GM12878 (cell line): Measurements from ENCODE around the gene TUBB1.

Source experiments
- ATF2 ChIP-seq: IDR thresholded peaks from 2 replicates; pipeline ENCODE4 v1.6.1; 2012; ENCODE audit warnings: low read length, inconsistent platforms
- CTCF ChIP-seq, 3 experiments: IDR thresholded peaks in 2 of 3; conservative IDR thresholded peaks in 1 of 3; 2 replicates each; pipeline ENCODE4 v1.5.1; 2011; ENCODE audit warnings: low read depth in 3 of 3, low read length in 3 of 3, mild to moderate bottlenecking in 3 of 3, control low read depth in 2 of 3, moderate library complexity in 2 of 3, inconsistent platforms in 1 of 3, mixed read lengths in 1 of 3; ENCODE audit not compliant: control insufficient read depth in 2 of 3, insufficient read depth in 1 of 3; ENCODE audit errors: extremely low read depth in 1 of 3
- E2F4 ChIP-seq: IDR thresholded peaks from 2 replicates; pipeline ENCODE4 v1.6.1; 2012; ENCODE audit warnings: low read depth, low read length, improper control_type of control experiment
- EP300 ChIP-seq, 2 experiments: fragments of 150-350 bp in 1 of 2; IDR thresholded peaks; 2 replicates each; pipeline ENCODE4 v1.6.1; 2011 to 2012; ENCODE audit warnings: low read depth in 2 of 2, low read length in 2 of 2, borderline replicate concordance in 1 of 2, improper control_type of control experiment in 1 of 2, inconsistent platforms in 1 of 2; ENCODE audit not compliant: control insufficient read depth in 1 of 2
- EZH2 ChIP-seq: IDR thresholded peaks from 2 replicates; pipeline ENCODE4 v1.6.1; 2012; ENCODE audit warnings: low read depth, mild to moderate bottlenecking, control low read depth, inconsistent platforms, low read length, borderline replicate concordance; ENCODE audit not compliant: control insufficient read depth
- JUNB ChIP-seq: IDR thresholded peaks from 2 replicates; pipeline ENCODE4 v1.6.1; 2016; ENCODE audit warnings: antibody characterized with exemption, mild to moderate bottlenecking
- TAF1 ChIP-seq: IDR thresholded peaks from 2 replicates; pipeline ENCODE4 v1.6.1; 2011; ENCODE audit warnings: mild to moderate bottlenecking, low read depth, low read length, borderline replicate concordance

GRCh38 chr20:59055302-59055701, 36.1 kb downstream of the TUBB1 start:
- TF ChIP-seq CTCF (IDR thresholded peaks at IDR 0.05 in 2 of 3, conservative IDR thresholded peaks at IDR 0.05 in 1 of 3; ENCODE audit: control insufficient read depth in 2 of 3, extremely low read depth in 1 of 3, insufficient read depth in 1 of 3, low read depth in 3 of 3, low read length in 3 of 3) (peak in 2 of 3 experiments; percentile 22 to 36; a peak in 4 of 6 replicates), EP300 (IDR thresholded peaks at IDR 0.05; ENCODE audit: borderline replicate concordance in 1 of 2, control insufficient read depth in 1 of 2, low read depth in 2 of 2, low read length in 2 of 2) (no peak), JUNB (no peak), TAF1 (no peak), ATF2 (no peak), EZH2 (no peak), E2F4 (no peak)
